ENCODE results near the gene KSR1. TPM values are rescaled to one million over a fixed set of nuclear protein-coding genes. Genes with fewer than 3 reads are reported as not detected.
"Not testable (repeated sequence)": the region's sequence is repeated elsewhere in the genome, so short reads cannot be mapped to it uniquely, and the experiment has no call there.

KSR1 gene
- total RNA-seq, 1 donor from 2014 or later, result 9.5 TPM

DNA sequence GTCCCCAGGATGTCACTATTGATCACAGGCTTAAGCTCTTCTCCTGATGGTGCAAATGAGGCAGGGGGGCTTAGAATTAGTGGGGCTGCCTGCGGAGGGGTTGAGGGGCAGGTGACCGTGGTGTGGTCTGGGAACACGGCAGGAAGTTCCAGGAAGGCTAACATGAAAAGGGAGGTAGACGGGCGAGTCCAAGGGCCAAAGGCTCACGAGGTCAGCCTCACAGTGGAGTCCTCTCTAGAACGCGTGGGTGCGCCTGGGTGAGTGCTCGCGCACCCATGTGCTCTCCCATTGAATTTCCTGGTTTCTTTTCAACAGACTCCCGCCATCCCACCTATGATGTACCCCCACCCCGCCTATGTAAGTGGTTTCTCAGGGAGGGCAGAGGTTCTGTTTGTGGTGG lies 190.0 kb downstream of the KSR1 start:
- intact Hi-C loops (cut with micrococcal nuclease), result no loop called here
- TF ChIP-seq, protein P1, sequence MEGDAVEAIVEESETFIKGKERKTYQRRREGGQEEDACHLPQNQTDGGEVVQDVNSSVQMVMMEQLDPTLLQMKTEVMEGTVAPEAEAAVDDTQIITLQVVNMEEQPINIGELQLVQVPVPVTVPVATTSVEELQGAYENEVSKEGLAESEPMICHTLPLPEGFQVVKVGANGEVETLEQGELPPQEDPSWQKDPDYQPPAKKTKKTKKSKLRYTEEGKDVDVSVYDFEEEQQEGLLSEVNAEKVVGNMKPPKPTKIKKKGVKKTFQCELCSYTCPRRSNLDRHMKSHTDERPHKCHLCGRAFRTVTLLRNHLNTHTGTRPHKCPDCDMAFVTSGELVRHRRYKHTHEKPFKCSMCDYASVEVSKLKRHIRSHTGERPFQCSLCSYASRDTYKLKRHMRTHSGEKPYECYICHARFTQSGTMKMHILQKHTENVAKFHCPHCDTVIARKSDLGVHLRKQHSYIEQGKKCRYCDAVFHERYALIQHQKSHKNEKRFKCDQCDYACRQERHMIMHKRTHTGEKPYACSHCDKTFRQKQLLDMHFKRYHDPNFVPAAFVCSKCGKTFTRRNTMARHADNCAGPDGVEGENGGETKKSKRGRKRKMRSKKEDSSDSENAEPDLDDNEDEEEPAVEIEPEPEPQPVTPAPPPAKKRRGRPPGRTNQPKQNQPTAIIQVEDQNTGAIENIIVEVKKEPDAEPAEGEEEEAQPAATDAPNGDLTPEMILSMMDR (IDR thresholded peaks at IDR 0.05; ENCODE audit: borderline replicate concordance), result no peak
- no peaks in the 10 kb centered on the region for H3K9me3 ChIP-seq (replicated peaks)
- H3K36me3 ChIP-seq, result no peaks in the 10 kb centered on the region
- no peaks in the 10 kb centered on the region for H3K27me3 ChIP-seq (ENCODE audit: low read depth)
- no peak overlapping the region for H3K4me3 ChIP-seq
- H3K27ac ChIP-seq (replicated peaks), result no peak overlapping the region
- DNase-seq, result no peak
- H3K4me1 ChIP-seq, result peaks cover 39% of the 10 kb centered on the region

DNA sequence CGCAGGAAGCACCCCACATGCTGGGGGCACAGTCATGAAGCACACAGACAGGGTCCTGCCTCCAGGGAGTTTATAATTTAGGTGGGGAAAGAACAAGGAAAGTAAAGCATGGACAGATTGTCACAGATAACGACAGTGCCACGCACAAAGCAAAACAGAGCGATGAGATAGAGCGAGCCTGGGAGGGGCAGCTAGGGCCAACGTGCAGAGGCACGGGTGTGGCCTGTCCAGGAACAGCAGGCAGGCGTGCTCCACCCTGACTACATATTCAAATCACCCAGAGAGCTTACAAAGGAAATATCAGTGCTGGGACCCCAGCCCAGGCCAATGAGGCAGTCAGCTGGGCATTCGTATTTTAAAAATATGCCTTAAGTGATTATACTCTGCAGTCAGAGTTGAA lies 191.5 kb downstream of the KSR1 start:
- Histone ChIP-seq H3K36me3 (no peaks in the 10 kb centered on the region), H3K4me1 (peaks cover 38% of the 10 kb centered on the region), H3K27me3 (ENCODE audit: low read depth) (no peaks in the 10 kb centered on the region), H3K27ac (replicated peaks) (peak overlapping the region; percentile 62), H3K9me3 (replicated peaks) (no peaks in the 10 kb centered on the region), H3K4me3 (no peak overlapping the region)
- DNase-seq, result no peak
- TF ChIP-seq, protein P1 (IDR thresholded peaks at IDR 0.05; ENCODE audit: borderline replicate concordance), result no peak
- intact Hi-C loops (cut with micrococcal nuclease), result no loop called here

DNA sequence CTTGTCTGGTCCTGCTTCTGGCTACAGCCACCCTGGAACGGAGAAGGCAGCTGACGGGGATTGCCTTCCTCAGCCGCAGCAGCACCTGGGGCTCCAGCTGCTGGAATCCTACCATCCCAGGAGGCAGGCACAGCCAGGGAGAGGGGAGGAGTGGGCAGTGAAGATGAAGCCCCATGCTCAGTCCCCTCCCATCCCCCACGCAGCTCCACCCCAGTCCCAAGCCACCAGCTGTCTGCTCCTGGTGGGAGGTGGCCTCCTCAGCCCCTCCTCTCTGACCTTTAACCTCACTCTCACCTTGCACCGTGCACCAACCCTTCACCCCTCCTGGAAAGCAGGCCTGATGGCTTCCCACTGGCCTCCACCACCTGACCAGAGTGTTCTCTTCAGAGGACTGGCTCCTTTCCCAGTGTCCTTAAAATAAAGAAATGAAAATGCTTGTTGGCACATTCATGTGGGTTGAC lies 192.9 kb downstream of the KSR1 start:
- intact Hi-C loops (cut with micrococcal nuclease); DNase-seq; H3K4me3 ChIP-seq; H3K27me3 ChIP-seq (ENCODE audit: low read depth); H3K9me3 ChIP-seq (replicated peaks); H3K36me3 ChIP-seq: not testable (repeated sequence)
- H3K4me1 ChIP-seq, result peaks cover 34% of the 10 kb centered on the region
- H3K27ac ChIP-seq (replicated peaks), result peak overlapping the region; percentile 30

DNA sequence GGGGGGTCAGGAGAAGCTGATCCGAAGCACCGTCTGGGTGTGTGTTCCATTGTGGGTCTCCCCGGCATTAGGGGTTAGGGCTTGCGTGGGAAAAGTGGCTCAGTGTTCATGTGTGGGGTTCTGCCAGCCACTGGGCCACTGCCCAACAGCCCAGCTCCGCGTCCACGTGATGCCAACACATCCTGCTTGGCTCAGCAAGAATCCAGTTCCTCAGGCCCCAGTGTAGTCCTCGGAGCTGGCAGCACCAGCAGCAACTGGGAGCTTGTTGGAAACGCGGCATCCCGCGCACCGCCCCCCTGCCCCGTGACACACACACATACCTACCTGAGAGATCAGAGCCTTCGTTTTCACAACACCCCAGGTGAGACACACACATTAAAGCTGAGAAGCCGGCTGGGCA lies 193.7 kb downstream of the KSR1 start:
- H3K27ac ChIP-seq (replicated peaks), result no peak overlapping the region
- intact Hi-C loops (cut with micrococcal nuclease), result loop anchor here (2.0 to 10.0 kb wide), 2 partner anchors 47 to 105 kb away; no protein-coding TSS in a partner anchor
- no peaks in the 10 kb centered on the region for H3K9me3 ChIP-seq (replicated peaks)
- no peaks in the 10 kb centered on the region for H3K36me3 ChIP-seq
- peaks cover 27% of the 10 kb centered on the region for H3K4me1 ChIP-seq
- H3K4me3 ChIP-seq, result no peak overlapping the region
- TF ChIP-seq, protein P1 (IDR thresholded peaks at IDR 0.05; ENCODE audit: borderline replicate concordance), result no peak
- peak; percentile 46 for DNase-seq
- no peaks in the 10 kb centered on the region for H3K27me3 ChIP-seq (ENCODE audit: low read depth)

DNA sequence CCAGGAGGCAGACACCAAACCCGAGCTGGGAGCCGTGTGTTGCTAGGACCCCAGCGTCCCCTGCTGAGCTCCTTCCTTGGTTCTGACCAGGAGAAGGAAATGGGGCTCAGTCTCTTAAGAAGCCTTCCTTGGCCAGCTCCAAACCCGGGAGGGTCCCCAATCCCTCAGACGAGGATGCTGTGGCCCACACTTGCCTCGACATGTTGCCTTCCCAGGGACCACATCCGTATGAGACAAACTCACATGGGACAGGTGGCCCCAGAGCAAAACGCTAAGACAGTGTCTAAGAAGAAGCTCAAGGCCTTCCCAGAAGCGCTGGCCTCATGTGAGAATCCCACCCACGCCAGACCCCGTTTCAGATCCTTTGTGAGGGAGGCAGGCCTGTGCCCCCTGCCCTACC lies 194.6 kb downstream of the KSR1 start:
- peaks cover 25% of the 10 kb centered on the region for H3K4me1 ChIP-seq
- H3K36me3 ChIP-seq, result no peaks in the 10 kb centered on the region
- no peaks in the 10 kb centered on the region for H3K9me3 ChIP-seq (replicated peaks)
- H3K27ac ChIP-seq (replicated peaks), result no peak overlapping the region
- intact Hi-C loops (cut with micrococcal nuclease), result loop anchor here (2.0 to 10.0 kb wide), 2 partner anchors 48 to 104 kb away; no protein-coding TSS in a partner anchor
- TF ChIP-seq, protein P1 (IDR thresholded peaks at IDR 0.05; ENCODE audit: borderline replicate concordance), result no peak
- DNase-seq, result no peak
- H3K4me3 ChIP-seq, result no peak overlapping the region
- peaks cover 5% of the 10 kb centered on the region for H3K27me3 ChIP-seq (ENCODE audit: low read depth)

DNA sequence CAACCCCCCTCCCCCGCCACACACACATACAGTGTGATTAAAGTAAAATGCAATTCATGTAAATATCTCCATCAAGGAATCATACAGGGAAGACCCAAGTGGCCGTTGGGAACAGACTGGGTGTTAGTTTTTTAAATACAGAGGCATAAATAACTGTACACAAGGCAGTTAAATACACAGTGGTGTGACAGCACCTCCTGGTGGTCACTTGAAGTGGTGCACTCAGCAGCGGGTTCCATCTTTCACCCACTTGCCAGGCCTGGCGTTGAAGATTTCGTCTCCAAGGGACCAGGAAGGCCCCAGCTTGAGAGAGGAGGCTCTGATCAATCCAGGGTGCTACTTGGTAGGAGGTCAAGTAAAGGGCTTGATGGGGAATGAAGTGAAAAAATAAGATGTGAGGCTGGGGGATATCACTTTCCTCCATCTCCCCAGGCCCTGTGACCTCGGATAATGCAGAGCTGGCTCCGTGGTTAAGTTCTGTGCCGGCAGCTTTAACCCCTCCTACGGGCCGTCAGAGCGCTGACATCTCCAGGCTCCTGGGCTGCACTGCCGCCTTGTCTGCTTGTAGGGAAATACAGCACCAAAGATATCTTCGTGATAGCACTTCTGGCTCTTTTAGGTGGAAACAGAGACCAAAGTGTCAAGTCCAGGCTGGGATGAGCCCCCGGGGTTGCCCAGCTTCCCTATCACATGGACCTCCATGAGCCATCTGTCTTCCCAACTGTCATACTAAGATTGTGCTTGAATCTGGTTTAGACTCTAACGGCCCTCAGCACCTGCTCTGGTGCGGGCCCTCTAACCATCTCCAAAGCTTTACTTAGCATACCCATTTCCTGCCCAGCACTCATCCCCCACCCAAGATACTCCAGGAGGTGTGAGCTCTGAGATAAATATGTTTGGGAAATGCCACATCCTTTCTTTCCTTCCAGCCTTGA lies 195.4 kb downstream of the KSR1 start:
- peak; percentile 64 for DNase-seq
- intact Hi-C loops (cut with micrococcal nuclease), result loop anchor here (2.0 to 10.0 kb wide), 2 partner anchors 49 to 103 kb away; no protein-coding TSS in a partner anchor

DNA sequence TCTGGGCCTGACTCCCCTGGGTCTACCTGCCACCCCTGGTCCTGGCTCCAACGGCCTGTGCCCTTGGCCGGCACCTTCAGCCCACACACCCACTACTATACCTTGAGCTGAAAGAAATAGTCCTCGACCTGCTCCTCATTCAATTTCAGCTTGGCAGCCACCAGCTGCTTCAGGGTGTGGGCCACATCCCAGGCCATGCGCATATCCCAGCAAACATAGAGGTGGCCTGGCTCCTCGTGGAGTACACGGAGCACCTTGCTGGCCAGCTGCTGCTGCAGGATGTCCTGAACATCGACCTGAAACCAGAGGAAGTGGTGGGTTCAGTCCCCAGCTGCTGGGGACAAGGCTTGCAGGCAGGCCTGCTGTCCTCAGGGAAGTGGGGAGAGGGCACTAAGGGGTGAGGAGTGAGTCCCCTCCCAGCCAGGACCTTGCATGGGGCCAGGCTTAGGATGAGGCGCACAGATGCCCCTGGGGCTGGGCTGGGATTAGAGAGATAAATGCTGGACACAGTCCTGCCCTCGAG lies 197.3 kb downstream of the KSR1 start:
- intact Hi-C loops (cut with micrococcal nuclease), result loop anchor here (10.0 kb wide), 1 partner anchor 101 kb away; no protein-coding TSS in a partner anchor
- H3K9me3 ChIP-seq (replicated peaks); H3K4me3 ChIP-seq; H3K27me3 ChIP-seq (ENCODE audit: low read depth); H3K27ac ChIP-seq (replicated peaks); DNase-seq; H3K36me3 ChIP-seq: not testable (repeated sequence)
- H3K4me1 ChIP-seq, result peaks cover 14% of the 10 kb centered on the region

More for the DNA sequence above, 195.4 kb downstream of the KSR1 start:
- Histone ChIP-seq H3K27me3 (ENCODE audit: low read depth) (peaks cover 5% of the 10 kb centered on the region), H3K27ac (replicated peaks) (no peak overlapping the region), H3K4me3 (no peak overlapping the region), H3K36me3 (no peaks in the 10 kb centered on the region), H3K4me1 (peaks cover 25% of the 10 kb centered on the region), H3K9me3 (replicated peaks) (no peaks in the 10 kb centered on the region)
- TF ChIP-seq, protein P1 (IDR thresholded peaks at IDR 0.05; ENCODE audit: borderline replicate concordance), result peak; percentile 92
